ENCODE measurements around the gene SLC52A3. TPM values are rescaled to one million over a fixed set of nuclear protein-coding genes. Genes with fewer than 3 reads are reported as not detected.

Gene SLC52A3
- total and polyA plus RNA-seq, 2 of the 13 experiments (the other 11 are each of a cell fraction or from before 2014, with no cell fraction given) = 0.03 TPM; not detected in 1

DNA sequence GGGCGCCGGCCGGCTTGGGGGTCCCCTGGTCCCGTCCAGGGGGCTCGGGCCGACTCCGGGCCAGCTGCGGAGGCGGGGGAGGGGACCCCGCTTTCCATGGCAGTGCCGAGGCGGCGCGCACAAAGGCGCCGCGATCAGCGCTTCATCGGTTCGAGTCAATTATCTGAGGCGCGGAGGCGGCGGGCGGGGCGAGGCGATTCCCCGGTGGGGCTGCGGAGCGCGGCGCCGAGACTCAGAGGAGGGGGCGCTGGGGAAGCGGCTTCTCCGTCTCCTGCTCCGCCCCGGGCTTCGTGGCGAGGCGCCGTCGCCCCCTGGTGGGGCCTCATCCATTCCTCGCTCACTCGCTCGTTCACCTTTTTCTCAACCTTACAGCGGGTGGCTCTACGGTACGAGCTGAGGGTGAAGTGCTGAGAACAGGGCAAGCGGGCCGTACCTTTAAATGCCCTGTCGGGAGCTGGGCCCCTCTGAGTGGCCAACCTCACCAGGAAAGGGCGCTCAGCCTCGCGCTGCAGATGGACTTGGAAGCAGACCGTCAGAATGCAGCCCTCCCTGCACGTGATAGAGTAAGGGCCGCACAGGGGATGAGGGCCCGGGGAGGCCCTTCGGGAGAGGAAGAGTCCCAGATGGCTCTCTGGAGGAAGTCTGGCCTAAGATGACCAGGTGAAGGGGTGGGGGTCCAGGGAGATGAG, 39.9 kb downstream of the SLC52A3 start (continued):
- TF ChIP-seq, protein P1, sequence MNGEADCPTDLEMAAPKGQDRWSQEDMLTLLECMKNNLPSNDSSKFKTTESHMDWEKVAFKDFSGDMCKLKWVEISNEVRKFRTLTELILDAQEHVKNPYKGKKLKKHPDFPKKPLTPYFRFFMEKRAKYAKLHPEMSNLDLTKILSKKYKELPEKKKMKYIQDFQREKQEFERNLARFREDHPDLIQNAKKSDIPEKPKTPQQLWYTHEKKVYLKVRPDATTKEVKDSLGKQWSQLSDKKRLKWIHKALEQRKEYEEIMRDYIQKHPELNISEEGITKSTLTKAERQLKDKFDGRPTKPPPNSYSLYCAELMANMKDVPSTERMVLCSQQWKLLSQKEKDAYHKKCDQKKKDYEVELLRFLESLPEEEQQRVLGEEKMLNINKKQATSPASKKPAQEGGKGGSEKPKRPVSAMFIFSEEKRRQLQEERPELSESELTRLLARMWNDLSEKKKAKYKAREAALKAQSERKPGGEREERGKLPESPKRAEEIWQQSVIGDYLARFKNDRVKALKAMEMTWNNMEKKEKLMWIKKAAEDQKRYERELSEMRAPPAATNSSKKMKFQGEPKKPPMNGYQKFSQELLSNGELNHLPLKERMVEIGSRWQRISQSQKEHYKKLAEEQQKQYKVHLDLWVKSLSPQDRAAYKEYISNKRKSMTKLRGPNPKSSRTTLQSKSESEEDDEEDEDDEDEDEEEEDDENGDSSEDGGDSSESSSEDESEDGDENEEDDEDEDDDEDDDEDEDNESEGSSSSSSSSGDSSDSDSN (CRISPR knock-in tag; IDR thresholded peaks at IDR 0.05) = peak; percentile 79
- TF ChIP-seq ZNF558 (CRISPR knock-in tag; IDR thresholded peaks at IDR 0.05; ENCODE audit: borderline replicate concordance) (no peak), STAT5B (CRISPR knock-in tag; IDR thresholded peaks at IDR 0.05) (no peak), BORCS8-MEF2B (CRISPR knock-in tag; IDR thresholded peaks at IDR 0.05) (peak; percentile 70; the same call in 1 of the 2 replicates), ARNT (IDR thresholded peaks at IDR 0.05) (no peak), ZNF562 (CRISPR knock-in tag; IDR thresholded peaks at IDR 0.05; ENCODE audit: borderline replicate concordance) (no peak), ZNF446 (CRISPR knock-in tag; IDR thresholded peaks at IDR 0.05) (peak; percentile 39; the same call in 1 of the 2 replicates), MTA1 (CRISPR knock-in tag; IDR thresholded peaks at IDR 0.05; ENCODE audit: borderline replicate concordance) (peak; percentile 76; the same call in 1 of the 2 replicates), SRSF4 (IDR thresholded peaks at IDR 0.05; ENCODE audit: low read depth, low read length, poor library complexity, severe bottlenecking) (no peak), ZMAT3 (CRISPR knock-in tag; conservative IDR thresholded peaks at IDR 0.05) (no peak; the same call in 1 of the 2 replicates), PCBP1 (IDR thresholded peaks at IDR 0.05; ENCODE audit: borderline replicate concordance, low read depth, low read length) (no peak), SATB2 (CRISPR knock-in tag; IDR thresholded peaks at IDR 0.05) (no peak), ZSCAN20 (CRISPR knock-in tag; IDR thresholded peaks at IDR 0.05; ENCODE audit: borderline replicate concordance) (no peak), ZNF329 (CRISPR knock-in tag; IDR thresholded peaks at IDR 0.05; ENCODE audit: low read depth) (0 out of 2 replicates have a peak, but pooled peaks have one; percentile 50), CHD2 (IDR thresholded peaks at IDR 0.05; ENCODE audit: low read depth, low read length) (no peak), TEAD3 (CRISPR knock-in tag; optimal IDR thresholded peaks at IDR 0.05; ENCODE audit: borderline replicate concordance) (peak; percentile 78)
- TF ChIP-seq, protein P2, sequence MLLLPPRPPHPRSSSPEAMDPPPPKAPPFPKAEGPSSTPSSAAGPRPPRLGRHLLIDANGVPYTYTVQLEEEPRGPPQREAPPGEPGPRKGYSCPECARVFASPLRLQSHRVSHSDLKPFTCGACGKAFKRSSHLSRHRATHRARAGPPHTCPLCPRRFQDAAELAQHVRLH (CRISPR knock-in tag; IDR thresholded peaks at IDR 0.05; ENCODE audit: borderline replicate concordance, low read depth) = peak; percentile 48; the same call in 1 of the 2 replicates
- TF ChIP-seq, protein P3, sequence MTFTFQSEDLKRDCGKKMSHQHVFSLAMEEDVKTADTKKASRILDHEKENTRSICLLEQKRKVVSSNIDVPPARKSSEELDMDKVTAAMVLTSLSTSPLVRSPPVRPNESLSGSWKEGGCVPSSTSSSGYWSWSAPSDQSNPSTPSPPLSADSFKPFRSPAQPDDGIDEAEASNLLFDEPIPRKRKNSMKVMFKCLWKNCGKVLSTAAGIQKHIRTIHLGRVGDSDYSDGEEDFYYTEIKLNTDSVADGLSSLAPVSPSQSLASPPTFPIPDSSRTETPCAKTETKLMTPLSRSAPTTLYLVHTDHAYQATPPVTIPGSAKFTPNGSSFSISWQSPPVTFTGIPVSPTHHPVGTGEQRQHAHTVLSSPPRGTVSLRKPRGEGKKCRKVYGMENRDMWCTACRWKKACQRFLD (CRISPR knock-in tag; IDR thresholded peaks at IDR 0.05; ENCODE audit: borderline replicate concordance) = no peak
- TF ChIP-seq, protein P4, sequence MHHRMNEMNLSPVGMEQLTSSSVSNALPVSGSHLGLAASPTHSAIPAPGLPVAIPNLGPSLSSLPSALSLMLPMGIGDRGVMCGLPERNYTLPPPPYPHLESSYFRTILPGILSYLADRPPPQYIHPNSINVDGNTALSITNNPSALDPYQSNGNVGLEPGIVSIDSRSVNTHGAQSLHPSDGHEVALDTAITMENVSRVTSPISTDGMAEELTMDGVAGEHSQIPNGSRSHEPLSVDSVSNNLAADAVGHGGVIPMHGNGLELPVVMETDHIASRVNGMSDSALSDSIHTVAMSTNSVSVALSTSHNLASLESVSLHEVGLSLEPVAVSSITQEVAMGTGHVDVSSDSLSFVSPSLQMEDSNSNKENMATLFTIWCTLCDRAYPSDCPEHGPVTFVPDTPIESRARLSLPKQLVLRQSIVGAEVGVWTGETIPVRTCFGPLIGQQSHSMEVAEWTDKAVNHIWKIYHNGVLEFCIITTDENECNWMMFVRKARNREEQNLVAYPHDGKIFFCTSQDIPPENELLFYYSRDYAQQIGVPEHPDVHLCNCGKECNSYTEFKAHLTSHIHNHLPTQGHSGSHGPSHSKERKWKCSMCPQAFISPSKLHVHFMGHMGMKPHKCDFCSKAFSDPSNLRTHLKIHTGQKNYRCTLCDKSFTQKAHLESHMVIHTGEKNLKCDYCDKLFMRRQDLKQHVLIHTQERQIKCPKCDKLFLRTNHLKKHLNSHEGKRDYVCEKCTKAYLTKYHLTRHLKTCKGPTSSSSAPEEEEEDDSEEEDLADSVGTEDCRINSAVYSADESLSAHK (CRISPR knock-in tag; IDR thresholded peaks at IDR 0.05; ENCODE audit: borderline replicate concordance) = no peak
